Panc1 (cell line): Measurements from ENCODE around the gene SPATA13. TPM values are rescaled to one million over a fixed set of nuclear protein-coding genes. Genes with fewer than 3 reads are reported as not detected.

ENCODE experiments used
- ATAC-seq: fragments of 200-7000 bp; cut with Tn5 transposase; 2 replicates; pipeline ENCODE4 v1.9.1; 2020; ENCODE audit warnings: mild to moderate bottlenecking, moderate library complexity
- Bru-seq: library from RNA; stranded (reverse); fragments of 400-500 nt; gene quantifications from one replicate; lab custom pipeline; 2021; lab: Mats Ljungman, UMichigan
- BruChase-seq, 2 experiments: library from RNA; stranded (reverse); fragments of 400-500 nt; gene quantifications; one replicate each; lab custom pipeline; 2021; lab: Mats Ljungman, UMichigan
- BruUV-seq: library from RNA; stranded (reverse); fragments of 400-500 nt; replicated peaks from 2 replicates; lab custom pipeline; 2021; lab: Mats Ljungman, UMichigan
- CTCF ChIA-PET: fragments of 300-600 bp; sonication (Branson Sonifier 250); formaldehyde crosslinking; loops from one replicate; lab custom pipeline; 2022; ENCODE audit warnings: antibody characterized with exemption; lab: Charles Lee
- POLR2A ChIA-PET: fragments of 300-600 bp; sonication (Branson Sonifier 250); formaldehyde crosslinking; loops from one replicate; lab custom pipeline; 2022; ENCODE audit warnings: antibody characterized with exemption; lab: Charles Lee
- DNase-seq: peaks from one replicate; pipeline ENCODE4 v3.0.0-alpha.2; 2010; ENCODE audit warnings: low read depth, low spot score
- H3K27ac ChIP-seq: 2 replicates; pipeline ENCODE4 v1.5.1; 2011; ENCODE audit warnings: mild to moderate bottlenecking, low read length, inconsistent platforms
- H3K27me3 ChIP-seq: fragments of 200-500 bp; sonication (Bioruptor generic); 2 replicates; pipeline ENCODE4 v1.6.0; 2014; ENCODE audit warnings: low read length, inconsistent platforms; ENCODE audit not compliant: control insufficient read depth, insufficient read depth
- H3K36me3 ChIP-seq: fragments of 200-500 bp; sonication (Bioruptor generic); 2 replicates; pipeline ENCODE4 v1.5.1; 2014; ENCODE audit warnings: inconsistent platforms, mild to moderate bottlenecking, low read length, moderate library complexity; ENCODE audit not compliant: control insufficient read depth, insufficient read depth
- H3K4me1 ChIP-seq: 2 replicates; pipeline ENCODE4 v1.5.1; 2011; ENCODE audit warnings: inconsistent platforms, mild to moderate bottlenecking, low read length, moderate library complexity; ENCODE audit not compliant: control insufficient read depth, insufficient read depth
- H3K4me3 ChIP-seq, 2 experiments: 2 replicates each; pipeline ENCODE4 v1.5.1; 2011 to 2012; ENCODE audit warnings: low read depth in 2 of 2, low read length in 2 of 2, mild to moderate bottlenecking in 2 of 2, inconsistent platforms in 1 of 2, moderate library complexity in 1 of 2
- H3K9me3 ChIP-seq: fragments of 200-500 bp; sonication (Bioruptor generic); 2 replicates; pipeline ENCODE4 v1.5.1; 2014; ENCODE audit warnings: low read depth, mild to moderate bottlenecking, inconsistent platforms, low read length, moderate library complexity; ENCODE audit not compliant: control insufficient read depth, insufficient read depth
- CTCF ChIP-seq: fragments of 450-650 bp; IDR thresholded peaks from 2 replicates; pipeline ENCODE4 v1.5.1; 2017; ENCODE audit warnings: mild to moderate bottlenecking
- POLR2AphosphoS5 ChIP-seq: IDR thresholded peaks from 2 replicates; pipeline ENCODE4 v1.6.1; 2012; ENCODE audit warnings: mild to moderate bottlenecking, low read depth, low read length, moderate library complexity
- REST ChIP-seq, 2 experiments: IDR thresholded peaks; 2 replicates each; pipeline ENCODE4 v1.6.1; 2011 to 2012; ENCODE audit warnings: low read depth in 2 of 2, control low read depth in 1 of 2, low read length in 1 of 2, mild to moderate bottlenecking in 1 of 2, moderate library complexity in 1 of 2; ENCODE audit not compliant: insufficient read depth in 1 of 2
- SIN3A ChIP-seq: IDR thresholded peaks from 2 replicates; pipeline ENCODE4 v1.6.1; 2012; ENCODE audit warnings: low read depth, mild to moderate bottlenecking, low read length, moderate library complexity, borderline replicate concordance; ENCODE audit not compliant: insufficient read depth
- TCF7L2 ChIP-seq: IDR thresholded peaks from 2 replicates; pipeline ENCODE4 v1.6.1; 2011; ENCODE audit warnings: mild to moderate bottlenecking, low read depth, low read length, inconsistent platforms
- in situ Hi-C: cut with HindIII; loops from 2 replicates; pipeline ENCODE4 v1.10.0; 2016; ENCODE audit warnings: low sequenced_read_pairs, low pct_unique_long_range_greater_than_20kb
- intact Hi-C: fragments of 100-400 bp; cut with micrococcal nuclease; formaldehyde crosslinking; loops from one replicate; pipeline ENCODE4 v1.10.0; 2022; ENCODE audit not compliant: unreplicated experiment
- long read RNA-seq: library from polyadenylated mRNA; unstranded; transcript quantifications from one replicate; pipeline ENCODE4 v2.0.0, GENCODE V29; 2021; ENCODE audit not compliant: unreplicated experiment
- polyA plus RNA-seq: library from polyadenylated mRNA; unstranded; fragments of >200 nt; gene quantifications from one replicate; pipeline ENCODE4 v1.2.1, GENCODE V29; 2012; ENCODE audit warnings: missing spikeins; ENCODE audit not compliant: insufficient read length
- total RNA-seq: library from RNA; stranded (reverse); gene quantifications from one replicate; pipeline ENCODE4 v1.2.1, GENCODE V29; 2021; ENCODE audit not compliant: unreplicated experiment

SPATA13 gene
- total RNA-seq, result 7.9 TPM
- 3.1 TPM for polyA plus RNA-seq
- Bru-seq, nascent RNA, result percentile 58 among the genes with signal in this experiment
- BruChase-seq, experiment 1, labeled RNA remaining after a 2-hour chase, result percentile 88 among the genes with signal in this experiment
- percentile 76 among the genes with signal in this experiment for BruChase-seq, experiment 2, labeled RNA remaining after a 6-hour chase
- long read RNA-seq, full-length matches to known transcripts, result 3 of 12 reads
- long read RNA-seq, partial matches to known transcripts, result 4 of 12 reads
- long read RNA-seq, other reads (novel, unspliced or antisense), result 5 of 12 reads

- Histone ChIP-seq H3K9me3 (no peaks in the 10 kb centered on the region), H3K36me3 (no peaks in the 10 kb centered on the region), H3K4me1 (peaks cover 4% of the 10 kb centered on the region), H3K4me3 (peak within 1 kb of the TSS; percentile 68 to 71), H3K27ac (peak within 1 kb of the TSS; percentile 48), H3K27me3 (no peaks in the 10 kb centered on the region)
- no TSS peak for BruUV-seq
- ChIA-PET CTCF (interaction anchor here (0.6 to 0.7 kb wide), 3 partner anchors 18 to 839 kb away, joined by 3 to 9 read pairs (median 7); no protein-coding TSS in a partner anchor), POLR2A (interaction anchor here (0.5 to 0.6 kb wide), 2 partner anchors 15 to 53 kb away, joined by 6 to 7 read pairs; no protein-coding TSS in a partner anchor)
- intact Hi-C loops (no loop called here), in situ Hi-C loops (no loop called here)
- DNase-seq (no peak), ATAC-seq (peak; percentile 92)
- TF ChIP-seq CTCF (no peak), REST (IDR thresholded peaks at IDR 0.05; ENCODE audit: insufficient read depth in 1 of 2, low read depth in 2 of 2, low read length in 1 of 2) (no peak), TCF7L2 (no peak), SIN3A (no peak), POLR2AphosphoS5 (no peak)
Measured at GRCh38 chr13:24160458-24161009, at the start of gene SPATA13. TSS of gene SPATA13 (plus strand) at chr13:24160720. CDS start at chr13:24222930, 62,210 bp downstream.

- CTCF ChIA-PET, result no interaction called here
- intact Hi-C loops (no loop called here), in situ Hi-C loops (no loop called here)
- Histone ChIP-seq H3K4me1 (no peaks in the 10 kb centered on the region), H3K4me3 (no peak overlapping the region), H3K36me3 (no peaks in the 10 kb centered on the region), H3K27me3 (no peaks in the 10 kb centered on the region), H3K9me3 (no peaks in the 10 kb centered on the region), H3K27ac (no peak overlapping the region)
- DNase-seq (no peak), ATAC-seq (no peak)
- POLR2A ChIA-PET, result no interaction called here
- TF ChIP-seq REST (IDR thresholded peaks at IDR 0.05; ENCODE audit: insufficient read depth in 1 of 2, low read depth in 2 of 2, low read length in 1 of 2) (no peak), CTCF (no peak), SIN3A (no peak), POLR2AphosphoS5 (no peak), TCF7L2 (no peak)
- BruUV-seq, result no TSS peak
Measured at GRCh38 chr13:24112791-24113190, 47.7 kb upstream of the SPATA13 start.
